H1 (cell line): ENCODE results near the gene PPM1K. TPM values are rescaled to one million over a fixed set of nuclear protein-coding genes. Genes with fewer than 3 reads are reported as not detected.

Source experiments
- CTCF ChIA-PET: fragments of 300-600 bp; sonication (Branson Sonifier 250); formaldehyde crosslinking; loops from one replicate; lab custom pipeline; 2021; ENCODE audit not compliant: partially characterized antibody; lab: Charles Lee
- POLR2A ChIA-PET: fragments of 300-600 bp; sonication (Branson Sonifier 250); formaldehyde crosslinking; loops from one replicate; lab custom pipeline; 2021; ENCODE audit warnings: inconsistent platforms; ENCODE audit not compliant: partially characterized antibody; lab: Charles Lee
- DNase-seq, 2 experiments: peaks; one replicate each; pipeline versions ENCODE4 v3.0.0 to v3.0.0-alpha.2; 2010 to 2022; ENCODE audit warnings: low spot score in 2 of 2, low read depth in 1 of 2, mixed read lengths in 1 of 2
- FAIRE-seq: peaks from 2 replicates; lab custom pipeline; 2011; peaks lifted over from hg19 to GRCh38; lab: Jason Lieb, UNC
- H2AFZ ChIP-seq: 2 replicates; pipeline ENCODE4 v1.8.1; 2012; ENCODE audit warnings: low read length, inconsistent platforms
- H2AK5ac ChIP-seq: 2 replicates; pipeline ENCODE4 v1.6.1; 2013; ENCODE audit warnings: low read depth, low read length
- H2BK120ac ChIP-seq: replicated peaks from 2 replicates; pipeline ENCODE3; 2013; ENCODE audit warnings: low read depth, low read length, inconsistent platforms
- H2BK12ac ChIP-seq: 2 replicates; pipeline ENCODE4 v1.6.1; 2013; ENCODE audit warnings: low read depth, low read length
- H2BK15ac ChIP-seq: 2 replicates; pipeline ENCODE4 v1.6.1; 2013; ENCODE audit warnings: low read length
- H2BK20ac ChIP-seq: 2 replicates; pipeline ENCODE4 v1.6.1; 2013; ENCODE audit warnings: low read length
- H2BK5ac ChIP-seq: 2 replicates; pipeline ENCODE4 v1.6.1; 2013; ENCODE audit warnings: low read depth, low read length
- H3K14ac ChIP-seq: 2 replicates; pipeline ENCODE4 v1.6.1; 2013; ENCODE audit warnings: inconsistent platforms; ENCODE audit not compliant: insufficient read length
- H3K18ac ChIP-seq: 2 replicates; pipeline ENCODE4 v1.6.1; 2013; ENCODE audit warnings: low read length; ENCODE audit errors: extremely low read depth
- H3K23ac ChIP-seq: 2 replicates; pipeline ENCODE4 v1.6.1; 2013; ENCODE audit warnings: inconsistent platforms; ENCODE audit not compliant: insufficient read length
- H3K23me2 ChIP-seq: 2 replicates; pipeline ENCODE4 v1.6.1; 2013; ENCODE audit warnings: low read depth, low read length
- H3K27ac ChIP-seq: 2 replicates; pipeline ENCODE4 v1.6.1; 2011; ENCODE audit warnings: low read depth, low read length, inconsistent platforms
- H3K27me3 ChIP-seq, 4 experiments: replicated peaks in 1 of 4; 1 replicate in 1 of 4; 2 replicates in 3 of 4; pipeline versions ENCODE4 v1.6.1 to v1.8.1; 2011 to 2013; ENCODE audit warnings: low read length in 3 of 4, mild to moderate bottlenecking in 3 of 4, inconsistent platforms in 2 of 4, mixed read lengths in 2 of 4, moderate library complexity in 1 of 4; ENCODE audit not compliant: control insufficient read depth in 3 of 4, insufficient read depth in 3 of 4; ENCODE audit errors: extremely low read depth in 1 of 4
- H3K36me3 ChIP-seq, 4 experiments: 2 replicates each; pipeline versions ENCODE4 v1.6.1 to v1.8.1; 2011 to 2013; ENCODE audit warnings: mild to moderate bottlenecking in 4 of 4, low read length in 3 of 4, moderate library complexity in 2 of 4, control low read depth in 1 of 4, inconsistent platforms in 1 of 4; ENCODE audit not compliant: insufficient read depth in 4 of 4, control insufficient read depth in 2 of 4
- H3K4ac ChIP-seq: replicated peaks from 2 replicates; pipeline ENCODE3; 2013; ENCODE audit warnings: low read length, low read depth, mixed read lengths, inconsistent platforms; ENCODE audit not compliant: insufficient read length
- H3K4me1 ChIP-seq, 4 experiments: replicated peaks in 1 of 4; 1 replicate in 1 of 4; 2 replicates in 3 of 4; pipeline versions ENCODE4 v1.6.1 to v1.8.1; 2011 to 2013; ENCODE audit warnings: low read length in 3 of 4, inconsistent platforms in 2 of 4, mixed read lengths in 1 of 4; ENCODE audit not compliant: insufficient read depth in 4 of 4, control insufficient read depth in 3 of 4
- H3K4me2 ChIP-seq, 2 experiments: 2 replicates each; pipeline versions ENCODE4 v1.6.1 to v1.8.1; 2011 to 2013; ENCODE audit warnings: low read depth in 2 of 2, low read length in 2 of 2, control low read depth in 1 of 2, inconsistent platforms in 1 of 2, mild to moderate bottlenecking in 1 of 2; ENCODE audit not compliant: insufficient read depth in 1 of 2
- H3K4me3 ChIP-seq, 4 experiments: fragments of 200-600, 300-600 bp in 1 of 4; sonication (generic), shearing (Covaris generic), sonication (Bioruptor Twin) in 1 of 4; 2 replicates each; pipeline versions ENCODE4 v1.5.1 to v1.8.1; 2011 to 2016; ENCODE audit warnings: low read length in 4 of 4, low read depth in 3 of 4, control low read depth in 2 of 4, inconsistent platforms in 2 of 4, mild to moderate bottlenecking in 2 of 4, mixed read lengths in 1 of 4, moderate library complexity in 1 of 4; ENCODE audit not compliant: insufficient read depth in 2 of 4; ENCODE audit errors: extremely low read depth in 1 of 4
- H3K56ac ChIP-seq: replicated peaks from 2 replicates; pipeline ENCODE3; 2013; ENCODE audit warnings: low read depth, mild to moderate bottlenecking, mixed read lengths, low read length, inconsistent platforms; ENCODE audit not compliant: insufficient read length
- H3K79me1 ChIP-seq: 2 replicates; pipeline ENCODE4 v1.6.1; 2013; ENCODE audit warnings: low read depth, low read length, control low read depth
- H3K79me2 ChIP-seq, 2 experiments: 2 replicates each; pipeline versions ENCODE4 v1.6.1 to v1.8.1; 2012 to 2013; ENCODE audit warnings: low read length in 2 of 2, mild to moderate bottlenecking in 2 of 2, inconsistent platforms in 1 of 2; ENCODE audit not compliant: insufficient read depth in 2 of 2, control insufficient read depth in 1 of 2
- H3K9ac ChIP-seq, 4 experiments: replicated peaks in 1 of 4; 1 replicate in 1 of 4; 2 replicates in 3 of 4; pipeline versions ENCODE4 v1.6.1 to v1.8.1; 2011 to 2013; ENCODE audit warnings: low read depth in 3 of 4, low read length in 3 of 4, control low read depth in 2 of 4, mild to moderate bottlenecking in 2 of 4, moderate library complexity in 2 of 4, inconsistent platforms in 1 of 4; ENCODE audit errors: extremely low read depth in 1 of 4
- H3K9me3 ChIP-seq, 2 experiments: 2 replicates each; pipeline versions ENCODE4 v1.6.1 to v1.8.1; 2012 to 2013; ENCODE audit warnings: mild to moderate bottlenecking in 2 of 2, moderate library complexity in 2 of 2, control low read depth in 1 of 2, inconsistent platforms in 1 of 2, low read depth in 1 of 2, low read length in 1 of 2, mixed read lengths in 1 of 2; ENCODE audit not compliant: insufficient read depth in 2 of 2
- H4K20me1 ChIP-seq, 2 experiments: replicated peaks in 1 of 2; 2 replicates each; pipeline versions ENCODE3 to v1.8.1; 2011 to 2013; ENCODE audit warnings: inconsistent platforms in 2 of 2, low read length in 2 of 2, mild to moderate bottlenecking in 1 of 2; ENCODE audit not compliant: insufficient read depth in 2 of 2, control insufficient read depth in 1 of 2
- H4K5ac ChIP-seq: 2 replicates; pipeline ENCODE4 v1.6.1; 2013; ENCODE audit warnings: low read length, low read depth, mixed read lengths, inconsistent platforms; ENCODE audit not compliant: insufficient read length
- H4K8ac ChIP-seq: 2 replicates; pipeline ENCODE4 v1.8.0; 2013; ENCODE audit warnings: mild to moderate bottlenecking, moderate library complexity, low read length, inconsistent platforms; ENCODE audit not compliant: insufficient read depth; ENCODE audit errors: extremely low read depth
- H4K91ac ChIP-seq: replicated peaks from 2 replicates; pipeline ENCODE3; 2013; ENCODE audit warnings: low read length, mixed read lengths, inconsistent platforms; ENCODE audit not compliant: insufficient read length
- ASH2L ChIP-seq: fragments of 200-600, 300-600 bp; sonication (generic); IDR thresholded peaks from one replicate; pipeline ENCODE4 v1.7.1; 2017; ENCODE audit warnings: low read length
- ATF2 ChIP-seq: IDR thresholded peaks from 2 replicates; pipeline ENCODE4 v1.6.1; 2012; ENCODE audit warnings: low read length, inconsistent platforms
- CTCF ChIP-seq, 3 experiments: IDR thresholded peaks; 1 replicate in 2 of 3; 2 replicates in 1 of 3; pipeline versions ENCODE4 v1.5.1 to v1.6.1; 2011; ENCODE audit warnings: low read length in 3 of 3, mild to moderate bottlenecking in 3 of 3, inconsistent platforms in 2 of 3, low read depth in 1 of 3, moderate library complexity in 1 of 3; ENCODE audit not compliant: insufficient read depth in 1 of 3; ENCODE audit errors: control extremely low read depth in 1 of 3
- EGR1 ChIP-seq: IDR thresholded peaks from 2 replicates; pipeline ENCODE4 v1.6.1; 2011; ENCODE audit warnings: low read depth, low read length, borderline replicate concordance
- KDM4A ChIP-seq: IDR thresholded peaks from one replicate; pipeline ENCODE4 v1.7.1; 2012; ENCODE audit warnings: low read depth, mild to moderate bottlenecking, moderate library complexity, low read length, inconsistent platforms; ENCODE audit not compliant: severe bottlenecking
- RAD21 ChIP-seq, 2 experiments: IDR thresholded peaks in 1 of 2; conservative IDR thresholded peaks in 1 of 2; 2 replicates each; pipeline ENCODE4 v1.6.1; 2011; ENCODE audit warnings: low read depth in 2 of 2, low read length in 2 of 2, improper control_type of control experiment in 1 of 2, inconsistent platforms in 1 of 2, mild to moderate bottlenecking in 1 of 2, moderate library complexity in 1 of 2
- YY1 ChIP-seq: IDR thresholded peaks from 2 replicates; pipeline ENCODE4 v1.6.1; 2011; ENCODE audit warnings: low read depth, mild to moderate bottlenecking, low read length
- WGBS, 2 experiments: shearing (Covaris generic) in 1 of 2; methylation state at CpG; one replicate each; pipeline versions ENCODE4 v1.1.6 to v1.1.7; 2013 to 2015; ENCODE audit warnings: low lambda C conversion rate in 2 of 2, mixed read lengths in 2 of 2, inconsistent platforms in 1 of 2, low coverage in 1 of 2, missing lambda C conversion rate in 1 of 2; ENCODE audit not compliant: insufficient replicate concordance in 2 of 2, insufficient coverage in 1 of 2, insufficient read length in 1 of 2; ENCODE audit errors: extremely low coverage in 1 of 2, missing lambda C conversion rate in 1 of 2; 5-methylcytosine and 5-hydroxymethylcytosine counted together
- polyA plus RNA-seq, 7 experiments: library from polyadenylated mRNA; depleted of rRNA in 3 of 7; stranded (reverse) in 5 of 7; unstranded in 2 of 7; fragments of >200 nt in 5 of 7; fragments of 200-250 nt in 2 of 7; gene quantifications; 1 replicate in 5 of 7; 2 replicates in 1 of 7; 4 replicates in 1 of 7; pipeline versions ENCODE4 v1.2.1 to v1.2.3, GENCODE V29; 2011 to 2013; ENCODE audit warnings: missing spikeins in 2 of 7, mixed read lengths in 2 of 7
- total RNA-seq: library from RNA; stranded (reverse); fragmentation: NEBNext Ultra II Directional; extraction: Animal tissue kit (Norgen Biotek cat#: 25700); gene quantifications from 2 replicates; pipeline ENCODE4 v1.2.1, GENCODE V29; 2021

PPM1K gene
- total and polyA plus RNA-seq, 2 of the 8 experiments (the other 6 are each of a cell fraction or from before 2014, with no cell fraction given), result 4.2 to 10.7 TPM

- H2BK12ac ChIP-seq, result no peak overlapping the region
- H4K8ac ChIP-seq, result no peak overlapping the region
- no peaks in the 10 kb centered on the region for H4K20me1 ChIP-seq
- no peaks in the 10 kb centered on the region for H3K9me3 ChIP-seq
- DNase-seq (peak in 1 of 2 experiments; percentile 68), FAIRE-seq (peak; percentile 66)
- no peak overlapping the region for H2AK5ac ChIP-seq
- no peak overlapping the region for H3K56ac ChIP-seq
- H3K4me3 ChIP-seq, result no peak overlapping the region
- no peaks in the 10 kb centered on the region for H3K36me3 ChIP-seq
- H3K79me2 ChIP-seq, result no peaks in the 10 kb centered on the region
- no peaks in the 10 kb centered on the region for H3K79me1 ChIP-seq
- TF ChIP-seq YY1 (no peak), CTCF (IDR thresholded peaks at IDR 0.05; ENCODE audit: control extremely low read depth in 1 of 3, insufficient read depth in 1 of 3, low read depth in 1 of 3, low read length in 3 of 3) (peak in 2 of 3 experiments; percentile 50 to 63; a peak in 2 of 4 replicates), ATF2 (no peak), KDM4A (no peak), EGR1 (no peak), ASH2L (no peak), RAD21 (IDR thresholded peaks at IDR 0.05 in 1 of 2, conservative IDR thresholded peaks at IDR 0.05 in 1 of 2; ENCODE audit: low read depth in 2 of 2, low read length in 2 of 2) (peak; percentile 92 to 97)
- no peak overlapping the region for H2BK120ac ChIP-seq
- no peak overlapping the region for H3K4ac ChIP-seq
- WGBS, 2 experiments, result 66% methylated on average over 18 of the region's 18 CpGs; no CpG with 5 or more reads in 1 of the 2 experiments
- ChIA-PET POLR2A (no interaction called here), CTCF (interaction anchor here (0.6 to 8.7 kb wide), 53 partner anchors 9 to 552 kb away, joined by 3 to 79 read pairs (median 4); no protein-coding TSS in a partner anchor)
- peaks cover 0 to 2% (median under 1%) of the 10 kb centered on the region in 4 experiments; a peak in 2 of 7 replicates for H3K4me1 ChIP-seq
- no peaks in the 10 kb centered on the region for H3K27me3 ChIP-seq
- H4K91ac ChIP-seq, result no peak overlapping the region
- H4K5ac ChIP-seq, result no peak overlapping the region
- no peak overlapping the region for H3K27ac ChIP-seq
- H2BK20ac ChIP-seq, result no peak overlapping the region
- no peak overlapping the region for H3K9ac ChIP-seq
- H3K23me2 ChIP-seq, result no peaks in the 10 kb centered on the region
- no peak overlapping the region for H2BK15ac ChIP-seq
- H3K4me2 ChIP-seq, result no peak overlapping the region
- peak overlapping the region; percentile 96 for H2AFZ ChIP-seq
- no peak overlapping the region for H2BK5ac ChIP-seq
- H3K14ac ChIP-seq, result no peak overlapping the region
- no peak overlapping the region for H3K18ac ChIP-seq
- no peak overlapping the region for H3K23ac ChIP-seq
Measured at GRCh38 chr4:88211473-88212252, 72.7 kb downstream of the PPM1K start.
